Activated CD8-positive, alpha-beta T cell treated with anti-CD3 and anti-CD28 coated beads for 36 hours (primary cell): ENCODE results near the gene APOA1. TPM values are rescaled to one million over a fixed set of nuclear protein-coding genes. Genes with fewer than 3 reads are reported as not detected.
"Not testable (repeated sequence)": the region's sequence is repeated elsewhere in the genome, so short reads cannot be mapped to it uniquely, and the experiment has no call there.

ENCODE experiments used
- ATAC-seq: fragments of 200-7000 bp; cut with Tn5 transposase; one replicate; pipeline ENCODE4 v1.10.0; 2021; ENCODE audit warnings: mild to moderate bottlenecking, moderate library complexity
- CTCF ChIA-PET: fragments of 350-600 bp; sonication (Branson Sonifier 250); formaldehyde crosslinking; loops from one replicate; lab custom pipeline; 2021; ENCODE audit warnings: antibody characterized with exemption; lab: Charles Lee
- POLR2A ChIA-PET: fragments of 350-600 bp; sonication (Branson Sonifier 250); formaldehyde crosslinking; loops from one replicate; lab custom pipeline; 2021; ENCODE audit warnings: antibody characterized with exemption; lab: Charles Lee
- DNase-seq: peaks from one replicate; pipeline ENCODE4 v3.0.0-alpha.2; 2020
- H3K27ac Mint-ChIP-seq: one replicate; pipeline ENCODE4 v1.8.0; 2021; ENCODE audit warnings: mild to moderate bottlenecking, mixed read lengths
- H3K27me3 Mint-ChIP-seq: one replicate; pipeline ENCODE4 v1.8.0; 2021; ENCODE audit warnings: mixed read lengths
- H3K36me3 Mint-ChIP-seq: one replicate; pipeline ENCODE4 v1.8.0; 2021; ENCODE audit warnings: low read depth, mixed read lengths
- H3K4me1 Mint-ChIP-seq: one replicate; pipeline ENCODE4 v1.8.0; 2021; ENCODE audit warnings: low read depth, mixed read lengths
- H3K4me3 Mint-ChIP-seq: one replicate; pipeline ENCODE4 v1.8.0; 2021; ENCODE audit warnings: mild to moderate bottlenecking, moderate library complexity, mixed read lengths
- H3K9me3 Mint-ChIP-seq: one replicate; pipeline ENCODE4 v1.8.0; 2021; ENCODE audit warnings: mixed read lengths
- CTCF ChIP-seq: fragments of 200-600 bp; IDR thresholded peaks from one replicate; pipeline ENCODE4 v1.8.0; 2022; ENCODE audit warnings: antibody characterized with exemption, mild to moderate bottlenecking
- intact Hi-C: fragments of 100-400 bp; cut with micrococcal nuclease; formaldehyde crosslinking; loops from one replicate; pipeline ENCODE4 v1.10.0; 2022
- total RNA-seq, 2 experiments: library from RNA; stranded (reverse); gene quantifications; one replicate each; pipeline ENCODE4 v1.2.3, GENCODE V29; 2021

APOA1 gene
- total RNA-seq, 2 experiments from 2014 or later, result not detected

- Mint-ChIP-seq H3K36me3 (no peaks in the 10 kb centered on the region), H3K27me3 (peaks cover 4% of the 10 kb centered on the region), H3K4me3 (no peak overlapping the region), H3K27ac (no peak overlapping the region), H3K9me3 (no peaks in the 10 kb centered on the region), H3K4me1 (no peaks in the 10 kb centered on the region)
- POLR2A ChIA-PET, result no interaction called here
- CTCF ChIA-PET, result interaction anchor here (1.0 kb wide), 1 partner anchor 17 kb away, joined by 3 read pairs; the partner anchor contains the start of gene APOA5
- intact Hi-C loops, result no loop called here
- DNase-seq (no peak), ATAC-seq (no peak)
- no peak for TF ChIP-seq CTCF
Observed at GRCh38 chr11:116807601-116808261, 29.7 kb downstream of the APOA1 start.

- no peak for DNase-seq
- Mint-ChIP-seq H3K27me3 (peaks cover 6% of the 10 kb centered on the region), H3K4me3 (no peak overlapping the region), H3K4me1 (no peaks in the 10 kb centered on the region), H3K27ac (no peak overlapping the region), H3K36me3 (no peaks in the 10 kb centered on the region), H3K9me3 (no peaks in the 10 kb centered on the region)
- POLR2A ChIA-PET, result no interaction called here
- CTCF ChIA-PET, result interaction anchor here (1.0 to 3.0 kb wide), 2 partner anchors 13 to 32 kb away, joined by 3 to 11 read pairs; partner anchors contain the start of gene APOA5
- intact Hi-C loops, result no loop called here
- ATAC-seq, result no peak
- no peak for TF ChIP-seq CTCF
Observed at GRCh38 chr11:116804001-116804400, 33.4 kb downstream of the APOA1 start.

GRCh38 chr11:116801662-116802061 is 35.8 kb downstream of the APOA1 start:
- DNase-seq, H3K36me3 Mint-ChIP-seq, POLR2A ChIA-PET, ATAC-seq, H3K4me1 Mint-ChIP-seq, H3K27ac Mint-ChIP-seq, H3K9me3 Mint-ChIP-seq, H3K4me3 Mint-ChIP-seq, H3K27me3 Mint-ChIP-seq, intact Hi-C loops: not testable (repeated sequence)
- CTCF ChIA-PET, result interaction anchor here (0.8 to 1.0 kb wide), 2 partner anchors 10 to 14 kb away, joined by 3 to 6 read pairs; partner anchors contain the start of genes APOA5 and ZPR1

- POLR2A ChIA-PET, result interaction anchor here (1.1 kb wide), 1 partner anchor 14 kb away, joined by 3 read pairs; no protein-coding TSS in a partner anchor
- Mint-ChIP-seq H3K9me3 (no peaks in the 10 kb centered on the region), H3K27ac (no peak overlapping the region), H3K4me1 (no peaks in the 10 kb centered on the region), H3K36me3 (no peaks in the 10 kb centered on the region), H3K27me3 (peaks cover 6% of the 10 kb centered on the region), H3K4me3 (no peak overlapping the region)
- no peak for DNase-seq
- no peak for TF ChIP-seq CTCF
- no peak for ATAC-seq
- CTCF ChIA-PET, result interaction anchor here (1.7 to 2.8 kb wide), 3 partner anchors 10 to 305 kb away, joined by 5 to 17 read pairs (median 10); partner anchors contain the start of gene APOA5
- intact Hi-C loops, result no loop called here
Observed at GRCh38 chr11:116800610-116801009, 36.8 kb downstream of the APOA1 start.

DNA sequence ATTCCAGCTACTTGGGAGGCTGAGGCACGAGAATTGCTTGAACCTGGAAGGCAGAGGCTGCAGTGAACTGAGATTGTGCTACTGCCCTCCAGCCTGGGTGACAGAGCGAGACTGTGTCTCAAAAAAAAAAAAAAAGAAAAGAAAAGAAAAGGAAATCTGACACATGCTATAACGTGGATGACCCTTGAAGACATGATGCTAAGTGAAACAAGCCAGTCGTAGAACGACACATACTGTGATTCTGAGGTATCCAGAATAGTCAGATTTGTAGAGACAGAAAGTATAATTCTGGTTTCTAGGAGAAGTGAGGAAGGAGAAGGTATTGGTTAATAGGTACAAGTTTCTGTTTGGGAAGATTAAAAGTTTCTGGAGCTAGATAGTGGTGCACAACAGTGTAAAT is 39.1 kb downstream of the APOA1 start:
- Mint-ChIP-seq H3K27ac (no peak overlapping the region), H3K4me3 (no peak overlapping the region), H3K9me3 (no peaks in the 10 kb centered on the region), H3K27me3 (peaks cover 5% of the 10 kb centered on the region), H3K4me1 (no peaks in the 10 kb centered on the region), H3K36me3 (no peaks in the 10 kb centered on the region)
- ATAC-seq, result no peak
- POLR2A ChIA-PET, result no interaction called here
- DNase-seq, result no peak
- no peak for TF ChIP-seq CTCF
- intact Hi-C loops, result no loop called here
- CTCF ChIA-PET, result interaction anchor here (0.7 to 2.8 kb wide), 5 partner anchors 7 to 308 kb away, joined by 3 to 17 read pairs (median 5); partner anchors contain the start of gene APOA5
